ENCODE results near the gene ZNF618. TPM values are rescaled to one million over a fixed set of nuclear protein-coding genes. Genes with fewer than 3 reads are reported as not detected.

The ZNF618 gene
- total and polyA plus RNA-seq, 2 experiments from 2014 or later, result 12.1 to 22.1 TPM

DNA sequence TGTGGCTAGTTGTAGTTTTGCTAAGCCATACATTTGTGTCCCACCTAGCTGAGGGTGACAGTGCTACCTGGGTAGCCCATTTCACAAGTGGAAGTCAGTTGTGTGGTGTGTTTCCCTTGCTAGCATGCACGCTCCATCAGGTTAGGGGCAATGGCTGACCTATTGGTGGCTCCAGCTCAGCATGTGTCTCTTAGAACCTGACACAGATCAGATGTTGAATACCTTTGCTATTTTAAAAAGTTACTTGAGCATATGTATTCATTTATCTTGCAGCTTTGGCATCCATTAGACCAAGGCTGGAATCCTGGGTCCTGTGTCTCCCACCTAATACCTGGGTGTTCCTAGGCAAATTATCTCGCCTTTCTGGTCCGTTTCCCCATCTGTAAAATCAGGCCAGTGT lies 44.8 kb downstream of the ZNF618 start (continued):
- TF ChIP-seq, protein P1, sequence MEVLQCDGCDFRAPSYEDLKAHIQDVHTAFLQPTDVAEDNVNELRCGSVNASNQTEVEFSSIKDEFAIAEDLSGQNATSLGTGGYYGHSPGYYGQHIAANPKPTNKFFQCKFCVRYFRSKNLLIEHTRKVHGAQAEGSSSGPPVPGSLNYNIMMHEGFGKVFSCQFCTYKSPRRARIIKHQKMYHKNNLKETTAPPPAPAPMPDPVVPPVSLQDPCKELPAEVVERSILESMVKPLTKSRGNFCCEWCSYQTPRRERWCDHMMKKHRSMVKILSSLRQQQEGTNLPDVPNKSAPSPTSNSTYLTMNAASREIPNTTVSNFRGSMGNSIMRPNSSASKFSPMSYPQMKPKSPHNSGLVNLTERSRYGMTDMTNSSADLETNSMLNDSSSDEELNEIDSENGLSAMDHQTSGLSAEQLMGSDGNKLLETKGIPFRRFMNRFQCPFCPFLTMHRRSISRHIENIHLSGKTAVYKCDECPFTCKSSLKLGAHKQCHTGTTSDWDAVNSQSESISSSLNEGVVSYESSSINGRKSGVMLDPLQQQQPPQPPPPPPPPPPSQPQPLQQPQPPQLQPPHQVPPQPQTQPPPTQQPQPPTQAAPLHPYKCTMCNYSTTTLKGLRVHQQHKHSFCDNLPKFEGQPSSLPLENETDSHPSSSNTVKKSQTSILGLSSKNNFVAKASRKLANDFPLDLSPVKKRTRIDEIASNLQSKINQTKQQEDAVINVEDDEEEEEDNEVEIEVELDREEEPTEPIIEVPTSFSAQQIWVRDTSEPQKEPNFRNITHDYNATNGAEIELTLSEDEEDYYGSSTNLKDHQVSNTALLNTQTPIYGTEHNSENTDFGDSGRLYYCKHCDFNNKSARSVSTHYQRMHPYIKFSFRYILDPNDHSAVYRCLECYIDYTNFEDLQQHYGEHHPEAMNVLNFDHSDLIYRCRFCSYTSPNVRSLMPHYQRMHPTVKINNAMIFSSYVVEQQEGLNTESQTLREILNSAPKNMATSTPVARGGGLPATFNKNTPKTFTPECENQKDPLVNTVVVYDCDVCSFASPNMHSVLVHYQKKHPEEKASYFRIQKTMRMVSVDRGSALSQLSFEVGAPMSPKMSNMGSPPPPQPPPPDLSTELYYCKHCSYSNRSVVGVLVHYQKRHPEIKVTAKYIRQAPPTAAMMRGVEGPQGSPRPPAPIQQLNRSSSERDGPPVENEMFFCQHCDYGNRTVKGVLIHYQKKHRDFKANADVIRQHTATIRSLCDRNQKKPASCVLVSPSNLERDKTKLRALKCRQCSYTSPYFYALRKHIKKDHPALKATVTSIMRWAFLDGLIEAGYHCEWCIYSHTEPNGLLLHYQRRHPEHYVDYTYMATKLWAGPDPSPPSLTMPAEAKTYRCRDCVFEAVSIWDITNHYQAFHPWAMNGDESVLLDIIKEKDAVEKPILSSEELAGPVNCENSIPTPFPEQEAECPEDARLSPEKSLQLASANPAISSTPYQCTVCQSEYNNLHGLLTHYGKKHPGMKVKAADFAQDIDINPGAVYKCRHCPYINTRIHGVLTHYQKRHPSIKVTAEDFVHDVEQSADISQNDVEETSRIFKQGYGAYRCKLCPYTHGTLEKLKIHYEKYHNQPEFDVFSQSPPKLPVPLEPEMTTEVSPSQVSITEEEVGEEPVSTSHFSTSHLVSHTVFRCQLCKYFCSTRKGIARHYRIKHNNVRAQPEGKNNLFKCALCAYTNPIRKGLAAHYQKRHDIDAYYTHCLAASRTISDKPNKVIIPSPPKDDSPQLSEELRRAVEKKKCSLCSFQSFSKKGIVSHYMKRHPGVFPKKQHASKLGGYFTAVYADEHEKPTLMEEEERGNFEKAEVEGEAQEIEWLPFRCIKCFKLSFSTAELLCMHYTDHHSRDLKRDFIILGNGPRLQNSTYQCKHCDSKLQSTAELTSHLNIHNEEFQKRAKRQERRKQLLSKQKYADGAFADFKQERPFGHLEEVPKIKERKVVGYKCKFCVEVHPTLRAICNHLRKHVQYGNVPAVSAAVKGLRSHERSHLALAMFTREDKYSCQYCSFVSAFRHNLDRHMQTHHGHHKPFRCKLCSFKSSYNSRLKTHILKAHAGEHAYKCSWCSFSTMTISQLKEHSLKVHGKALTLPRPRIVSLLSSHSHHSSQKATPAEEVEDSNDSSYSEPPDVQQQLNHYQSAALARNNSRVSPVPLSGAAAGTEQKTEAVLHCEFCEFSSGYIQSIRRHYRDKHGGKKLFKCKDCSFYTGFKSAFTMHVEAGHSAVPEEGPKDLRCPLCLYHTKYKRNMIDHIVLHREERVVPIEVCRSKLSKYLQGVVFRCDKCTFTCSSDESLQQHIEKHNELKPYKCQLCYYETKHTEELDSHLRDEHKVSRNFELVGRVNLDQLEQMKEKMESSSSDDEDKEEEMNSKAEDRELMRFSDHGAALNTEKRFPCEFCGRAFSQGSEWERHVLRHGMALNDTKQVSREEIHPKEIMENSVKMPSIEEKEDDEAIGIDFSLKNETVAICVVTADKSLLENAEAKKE (CRISPR knock-in tag; IDR thresholded peaks at IDR 0.05), result no peak
- no peak for TF ChIP-seq JUNB (IDR thresholded peaks at IDR 0.05; ENCODE audit: unreplicated experiment)

DNA sequence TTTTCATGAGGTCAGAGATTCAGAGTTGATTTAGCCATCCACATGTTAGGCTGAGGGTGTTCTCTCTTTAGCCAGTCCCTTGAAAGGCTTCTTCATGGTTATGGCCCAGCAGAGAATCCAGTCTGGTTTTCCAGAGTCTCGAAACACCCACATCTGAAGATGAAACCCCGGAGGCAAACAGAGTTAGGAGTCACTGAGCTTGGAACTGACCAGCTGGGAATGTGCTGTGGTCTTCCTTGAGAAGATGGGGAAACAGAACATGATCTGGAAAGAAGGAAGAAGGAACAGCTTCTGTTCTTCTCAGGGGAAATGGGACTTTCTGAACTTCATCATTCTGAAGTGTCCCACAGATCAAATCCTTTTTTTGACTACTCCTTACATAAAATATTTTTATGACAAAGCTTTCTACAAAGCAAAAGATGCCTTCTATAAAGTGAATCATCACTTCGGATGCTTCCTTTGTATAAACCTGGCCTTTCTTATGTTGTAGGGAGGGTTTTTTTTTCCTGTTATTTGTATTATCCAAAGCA lies 45.4 kb downstream of the ZNF618 start:
- Histone ChIP-seq H3K27ac (ENCODE audit: low read depth) (no peak overlapping the region), H3F3A (replicated peaks; ENCODE audit: low read depth) (no peaks in the 10 kb centered on the region), H3K4me3 (no peak overlapping the region), H3K27me3 (ENCODE audit: insufficient read depth) (no peaks in the 10 kb centered on the region), H3K36me3 (ENCODE audit: insufficient read depth) (no peaks in the 10 kb centered on the region), H4K20me1 (replicated peaks; ENCODE audit: insufficient read depth) (no peaks in the 10 kb centered on the region; the same call in none of the 2 replicates), H3K79me2 (replicated peaks; ENCODE audit: insufficient read depth) (peaks cover 66% of the 10 kb centered on the region), H3K4me1 (ENCODE audit: insufficient read depth) (no peaks in the 10 kb centered on the region), H3K4me2 (no peak overlapping the region), H3K9me2 (ENCODE audit: insufficient read depth) (no peaks in the 10 kb centered on the region), H2AFZ (no peak overlapping the region)
- ATAC-seq, result no peak
- H3K4me3 Mint-ChIP-seq, result no peak overlapping the region
- H3K36me3 Mint-ChIP-seq (ENCODE audit: low read depth), result peaks cover 15% of the 10 kb centered on the region; the same call in 2 of the 3 replicates
- H3K27ac Mint-ChIP-seq, result no peak overlapping the region
- DNase-seq (ENCODE audit: low spot score), result no peak
- H3K4me1 Mint-ChIP-seq, result no peaks in the 10 kb centered on the region
- peaks cover 8% of the 10 kb centered on the region for H3K9me3 Mint-ChIP-seq
- TF ChIP-seq NANOG (IDR thresholded peaks at IDR 0.05; ENCODE audit: borderline replicate concordance) (no peak), ZNF114 (CRISPR knock-in tag; IDR thresholded peaks at IDR 0.05) (no peak)
- peaks cover 2% of the 10 kb centered on the region for H3K27me3 Mint-ChIP-seq (ENCODE audit: insufficient read depth, low read depth, poor library complexity)

DNA sequence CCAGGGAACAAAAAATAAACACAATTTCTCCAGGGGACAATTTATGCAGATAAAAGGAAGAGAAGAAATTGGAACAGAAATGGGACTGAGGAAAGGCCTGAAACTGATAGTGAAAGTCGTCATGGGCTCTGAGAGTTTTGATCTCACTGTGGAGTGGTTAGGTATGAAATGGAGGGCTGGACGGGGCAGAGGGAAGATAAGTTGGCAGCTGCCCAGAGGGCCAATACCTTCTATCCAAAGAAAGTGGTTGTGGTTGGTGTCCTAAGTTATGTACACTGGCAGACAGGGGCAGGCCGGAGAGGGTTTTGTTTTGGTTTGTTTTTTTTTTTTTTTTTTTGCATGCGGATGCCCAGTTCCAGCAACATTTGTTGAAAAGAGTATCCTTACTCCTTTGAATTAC lies 46.1 kb downstream of the ZNF618 start:
- no peak for DNase-seq (ENCODE audit: low spot score)
- Histone ChIP-seq H3K79me2 (replicated peaks; ENCODE audit: insufficient read depth) (peaks cover 68% of the 10 kb centered on the region), H3K4me2 (no peak overlapping the region), H3K36me3 (ENCODE audit: insufficient read depth) (no peaks in the 10 kb centered on the region), H2AFZ (no peak overlapping the region), H3K27ac (ENCODE audit: low read depth) (no peak overlapping the region), H3K9me2 (ENCODE audit: insufficient read depth) (no peaks in the 10 kb centered on the region), H3K4me3 (no peak overlapping the region), H4K20me1 (replicated peaks; ENCODE audit: insufficient read depth) (no peaks in the 10 kb centered on the region; the same call in none of the 2 replicates), H3K4me1 (ENCODE audit: insufficient read depth) (peaks cover 3% of the 10 kb centered on the region), H3F3A (replicated peaks; ENCODE audit: low read depth) (no peaks in the 10 kb centered on the region), H3K27me3 (ENCODE audit: insufficient read depth) (no peaks in the 10 kb centered on the region)
- Mint-ChIP-seq H3K4me3 (no peak overlapping the region), H3K4me1 (peaks cover 2% of the 10 kb centered on the region; the same call in 2 of the 3 replicates), H3K27ac (no peak overlapping the region), H3K36me3 (ENCODE audit: low read depth) (peaks cover 15% of the 10 kb centered on the region; the same call in 2 of the 3 replicates), H3K9me3 (peaks cover 8% of the 10 kb centered on the region), H3K27me3 (ENCODE audit: insufficient read depth, low read depth, poor library complexity) (peaks cover 2% of the 10 kb centered on the region)
- ATAC-seq, result no peak
- TF ChIP-seq STAT1 (IDR thresholded peaks at IDR 0.05; ENCODE audit: unreplicated experiment) (no peak), POLR2AphosphoS5 (IDR thresholded peaks at IDR 0.05; ENCODE audit: low read depth) (no peak), NANOG (IDR thresholded peaks at IDR 0.05; ENCODE audit: borderline replicate concordance) (no peak), JUNB (IDR thresholded peaks at IDR 0.05; ENCODE audit: unreplicated experiment) (no peak)
- TF ChIP-seq, protein P2, sequence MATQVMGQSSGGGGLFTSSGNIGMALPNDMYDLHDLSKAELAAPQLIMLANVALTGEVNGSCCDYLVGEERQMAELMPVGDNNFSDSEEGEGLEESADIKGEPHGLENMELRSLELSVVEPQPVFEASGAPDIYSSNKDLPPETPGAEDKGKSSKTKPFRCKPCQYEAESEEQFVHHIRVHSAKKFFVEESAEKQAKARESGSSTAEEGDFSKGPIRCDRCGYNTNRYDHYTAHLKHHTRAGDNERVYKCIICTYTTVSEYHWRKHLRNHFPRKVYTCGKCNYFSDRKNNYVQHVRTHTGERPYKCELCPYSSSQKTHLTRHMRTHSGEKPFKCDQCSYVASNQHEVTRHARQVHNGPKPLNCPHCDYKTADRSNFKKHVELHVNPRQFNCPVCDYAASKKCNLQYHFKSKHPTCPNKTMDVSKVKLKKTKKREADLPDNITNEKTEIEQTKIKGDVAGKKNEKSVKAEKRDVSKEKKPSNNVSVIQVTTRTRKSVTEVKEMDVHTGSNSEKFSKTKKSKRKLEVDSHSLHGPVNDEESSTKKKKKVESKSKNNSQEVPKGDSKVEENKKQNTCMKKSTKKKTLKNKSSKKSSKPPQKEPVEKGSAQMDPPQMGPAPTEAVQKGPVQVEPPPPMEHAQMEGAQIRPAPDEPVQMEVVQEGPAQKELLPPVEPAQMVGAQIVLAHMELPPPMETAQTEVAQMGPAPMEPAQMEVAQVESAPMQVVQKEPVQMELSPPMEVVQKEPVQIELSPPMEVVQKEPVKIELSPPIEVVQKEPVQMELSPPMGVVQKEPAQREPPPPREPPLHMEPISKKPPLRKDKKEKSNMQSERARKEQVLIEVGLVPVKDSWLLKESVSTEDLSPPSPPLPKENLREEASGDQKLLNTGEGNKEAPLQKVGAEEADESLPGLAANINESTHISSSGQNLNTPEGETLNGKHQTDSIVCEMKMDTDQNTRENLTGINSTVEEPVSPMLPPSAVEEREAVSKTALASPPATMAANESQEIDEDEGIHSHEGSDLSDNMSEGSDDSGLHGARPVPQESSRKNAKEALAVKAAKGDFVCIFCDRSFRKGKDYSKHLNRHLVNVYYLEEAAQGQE (IDR thresholded peaks at IDR 0.05; ENCODE audit: unreplicated experiment), result no peak
- TF ChIP-seq, protein P3, sequence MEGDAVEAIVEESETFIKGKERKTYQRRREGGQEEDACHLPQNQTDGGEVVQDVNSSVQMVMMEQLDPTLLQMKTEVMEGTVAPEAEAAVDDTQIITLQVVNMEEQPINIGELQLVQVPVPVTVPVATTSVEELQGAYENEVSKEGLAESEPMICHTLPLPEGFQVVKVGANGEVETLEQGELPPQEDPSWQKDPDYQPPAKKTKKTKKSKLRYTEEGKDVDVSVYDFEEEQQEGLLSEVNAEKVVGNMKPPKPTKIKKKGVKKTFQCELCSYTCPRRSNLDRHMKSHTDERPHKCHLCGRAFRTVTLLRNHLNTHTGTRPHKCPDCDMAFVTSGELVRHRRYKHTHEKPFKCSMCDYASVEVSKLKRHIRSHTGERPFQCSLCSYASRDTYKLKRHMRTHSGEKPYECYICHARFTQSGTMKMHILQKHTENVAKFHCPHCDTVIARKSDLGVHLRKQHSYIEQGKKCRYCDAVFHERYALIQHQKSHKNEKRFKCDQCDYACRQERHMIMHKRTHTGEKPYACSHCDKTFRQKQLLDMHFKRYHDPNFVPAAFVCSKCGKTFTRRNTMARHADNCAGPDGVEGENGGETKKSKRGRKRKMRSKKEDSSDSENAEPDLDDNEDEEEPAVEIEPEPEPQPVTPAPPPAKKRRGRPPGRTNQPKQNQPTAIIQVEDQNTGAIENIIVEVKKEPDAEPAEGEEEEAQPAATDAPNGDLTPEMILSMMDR (conservative IDR thresholded peaks at IDR 0.05; ENCODE audit: low read depth in 2 of 2), result no peak
